OCI-LY7 (cell line): ENCODE measurements around the gene PSPH. TPM values are rescaled to one million over a fixed set of nuclear protein-coding genes. Genes with fewer than 3 reads are reported as not detected.

Experiments used
- BruUV-seq: library from RNA; stranded (reverse); fragments of 400-500 nt; replicated peaks from 2 replicates; lab custom pipeline; 2021; lab: Mats Ljungman, UMichigan
- CTCF ChIA-PET: fragments of 300-600 bp; sonication (Branson Sonifier 250); formaldehyde crosslinking; loops from one replicate; lab custom pipeline; 2022; ENCODE audit warnings: antibody characterized with exemption; ENCODE audit not compliant: unreplicated experiment; lab: Charles Lee
- POLR2A ChIA-PET: fragments of 300-600 bp; sonication (Branson Sonifier 250); formaldehyde crosslinking; loops from one replicate; lab custom pipeline; 2022; ENCODE audit warnings: antibody characterized with exemption; lab: Charles Lee
- DNase-seq: peaks from one replicate; pipeline ENCODE4 v3.0.0-alpha.2; 2015; ENCODE audit warnings: low spot score
- H2AFZ ChIP-seq: fragments of 200-600 bp; sonication (generic), shearing (Covaris generic); 2 replicates; pipeline ENCODE4 v1.6.1; 2014; ENCODE audit warnings: mild to moderate bottlenecking, antibody characterized with exemption, low read length, moderate library complexity
- H3K27ac ChIP-seq: fragments of 200-600 bp; sonication (generic); 2 replicates; pipeline ENCODE4 v1.5.1; 2014; ENCODE audit warnings: mixed run types, low read depth, mild to moderate bottlenecking, moderate library complexity, low read length, inconsistent platforms; ENCODE audit not compliant: poor library complexity, severe bottlenecking
- H3K36me3 ChIP-seq: fragments of 200-600 bp; sonication (generic); 2 replicates; pipeline ENCODE4 v1.6.1; 2014; ENCODE audit warnings: mild to moderate bottlenecking, antibody characterized with exemption, low read length, moderate library complexity, mixed read lengths; ENCODE audit not compliant: insufficient read depth
- H3K4me1 ChIP-seq: fragments of 200-600 bp; sonication (generic); 2 replicates; pipeline ENCODE4 v1.5.1; 2014; ENCODE audit warnings: mild to moderate bottlenecking, low read length; ENCODE audit not compliant: insufficient read depth, poor library complexity, severe bottlenecking
- H3K4me2 ChIP-seq: fragments of 200-600 bp; sonication (generic); 2 replicates; pipeline ENCODE4 v1.6.1; 2014; ENCODE audit warnings: mild to moderate bottlenecking, low read length
- H3K4me3 ChIP-seq: fragments of 200-600 bp; sonication (generic); 2 replicates; pipeline ENCODE4 v1.5.1; 2014; ENCODE audit warnings: mild to moderate bottlenecking, low read depth, low read length; ENCODE audit not compliant: poor library complexity, severe bottlenecking
- H3K79me2 ChIP-seq: fragments of 200-600 bp; sonication (generic); 2 replicates; pipeline ENCODE4 v1.6.1; 2016; ENCODE audit warnings: low read depth, mild to moderate bottlenecking, low read length, moderate library complexity, mixed read lengths; ENCODE audit not compliant: insufficient read depth
- H3K9me2 ChIP-seq: fragments of 200-600 bp; sonication (generic); 2 replicates; pipeline ENCODE4 v1.6.1; 2016; ENCODE audit warnings: mild to moderate bottlenecking, low read length, mixed read lengths; ENCODE audit not compliant: insufficient read depth
- H3K9me3 ChIP-seq: fragments of 200-600 bp; sonication (generic); 2 replicates; pipeline ENCODE4 v1.6.1; 2014; ENCODE audit warnings: mild to moderate bottlenecking, mixed run types, low read length, mixed read lengths
- H4K20me1 ChIP-seq: fragments of 200-600 bp; sonication (generic); 2 replicates; pipeline ENCODE4 v1.6.1; 2014; ENCODE audit warnings: mild to moderate bottlenecking, antibody characterized with exemption, low read length, moderate library complexity, mixed read lengths; ENCODE audit not compliant: insufficient read depth
- CTCF ChIP-seq: fragments of 200-600 bp; sonication (generic); conservative IDR thresholded peaks from 2 replicates; pipeline ENCODE4 v1.5.1; 2014; ENCODE audit warnings: mild to moderate bottlenecking, antibody characterized with exemption, low read length, moderate library complexity, mixed read lengths
- EZH2phosphoT487 ChIP-seq: fragments of 200-600 bp; sonication (generic); IDR thresholded peaks from 2 replicates; pipeline ENCODE4 v1.6.1; 2018; ENCODE audit warnings: low read depth, borderline replicate concordance, mild to moderate bottlenecking, mixed run types, antibody characterized with exemption, low read length, moderate library complexity, mixed read lengths
- intact Hi-C: fragments of 100-400 bp; cut with micrococcal nuclease; formaldehyde crosslinking; loops from one replicate; pipeline ENCODE4 v1.10.0; 2022; ENCODE audit not compliant: unreplicated experiment
- total RNA-seq, 2 experiments: library from RNA; depleted of rRNA in 1 of 2; stranded (reverse); fragments of >200 nt in 1 of 2; shearing (Covaris generic) in 1 of 2; gene quantifications; 2 replicates each; pipeline ENCODE4 v1.2.3, GENCODE V29; 2014 to 2022

PSPH gene
- total RNA-seq, 2 experiments from 2014 or later, result 55.3 to 62.9 TPM

- DNase-seq, result no peak
- H4K20me1 ChIP-seq, result no peaks in the 10 kb centered on the region
- no peaks in the 10 kb centered on the region for H3K9me3 ChIP-seq
- intact Hi-C loops, result no loop called here
- no peaks in the 10 kb centered on the region for H3K9me2 ChIP-seq
- H3K4me1 ChIP-seq, result peaks cover 12% of the 10 kb centered on the region
- ChIA-PET CTCF (no interaction called here), POLR2A (no interaction called here)
- BruUV-seq, result no TSS peak
- H3K4me2 ChIP-seq, result no peak overlapping the region
- peaks cover 20% of the 10 kb centered on the region; the same call in 1 of the 2 replicates for H3K79me2 ChIP-seq
- peaks cover 5% of the 10 kb centered on the region; the same call in 1 of the 2 replicates for H3K36me3 ChIP-seq
- TF ChIP-seq CTCF (no peak), EZH2phosphoT487 (no peak)
- no peak overlapping the region for H2AFZ ChIP-seq
- H3K27ac ChIP-seq, result no peak overlapping the region
- no peak overlapping the region for H3K4me3 ChIP-seq
Observed at GRCh38 chr7:55970561-55970960, 80.7 kb downstream of the PSPH start.

- H3K4me3 ChIP-seq, result no peak overlapping the region
- no peak overlapping the region for H3K27ac ChIP-seq
- TF ChIP-seq EZH2phosphoT487 (no peak), CTCF (no peak)
- no peak for DNase-seq
- no peaks in the 10 kb centered on the region for H4K20me1 ChIP-seq
- H3K36me3 ChIP-seq, result peaks cover 5% of the 10 kb centered on the region; the same call in 1 of the 2 replicates
- peaks cover 13% of the 10 kb centered on the region for H3K4me1 ChIP-seq
- ChIA-PET POLR2A (interaction anchor here (0.7 kb wide), 1 partner anchor 51 kb away, joined by 9 read pairs; no protein-coding TSS in a partner anchor), CTCF (no interaction called here)
- H2AFZ ChIP-seq, result no peak overlapping the region
- H3K79me2 ChIP-seq, result peaks cover 26% of the 10 kb centered on the region; the same call in 1 of the 2 replicates
- no peak overlapping the region for H3K4me2 ChIP-seq
- H3K9me2 ChIP-seq, result no peaks in the 10 kb centered on the region
- intact Hi-C loops, result loop anchor here (10.0 kb wide), 1 partner anchor 215 kb away; no protein-coding TSS in a partner anchor
- no peaks in the 10 kb centered on the region for H3K9me3 ChIP-seq
- BruUV-seq, result no TSS peak
Observed at GRCh38 chr7:55969391-55969790, 81.9 kb downstream of the PSPH start.

- ChIA-PET CTCF (no interaction called here), POLR2A (no interaction called here)
- no TSS peak for BruUV-seq
- Histone ChIP-seq H4K20me1 (no peaks in the 10 kb centered on the region), H3K4me3 (no peak overlapping the region), H2AFZ (no peak overlapping the region), H3K4me1 (peaks cover 13% of the 10 kb centered on the region), H3K9me3 (no peaks in the 10 kb centered on the region), H3K27ac (no peak overlapping the region), H3K36me3 (peaks cover 5% of the 10 kb centered on the region; the same call in 1 of the 2 replicates), H3K79me2 (peaks cover 25% of the 10 kb centered on the region; the same call in 1 of the 2 replicates), H3K4me2 (no peak overlapping the region), H3K9me2 (no peaks in the 10 kb centered on the region)
- intact Hi-C loops, result loop anchor here (10.0 kb wide), 1 partner anchor 212 kb away; no protein-coding TSS in a partner anchor
- DNase-seq, result no peak
- TF ChIP-seq EZH2phosphoT487, result no peak
- no peak for TF ChIP-seq CTCF
Observed at GRCh38 chr7:55966851-55967250, 84.4 kb downstream of the PSPH start.
